Measurements from ENCODE around the gene HSP90AB1. TPM values are rescaled to one million over a fixed set of nuclear protein-coding genes. Genes with fewer than 3 reads are reported as not detected.

Gene HSP90AB1
- total RNA-seq, 4 donors from 2014 or later: 556 to 669 (median 586) TPM

DNA sequence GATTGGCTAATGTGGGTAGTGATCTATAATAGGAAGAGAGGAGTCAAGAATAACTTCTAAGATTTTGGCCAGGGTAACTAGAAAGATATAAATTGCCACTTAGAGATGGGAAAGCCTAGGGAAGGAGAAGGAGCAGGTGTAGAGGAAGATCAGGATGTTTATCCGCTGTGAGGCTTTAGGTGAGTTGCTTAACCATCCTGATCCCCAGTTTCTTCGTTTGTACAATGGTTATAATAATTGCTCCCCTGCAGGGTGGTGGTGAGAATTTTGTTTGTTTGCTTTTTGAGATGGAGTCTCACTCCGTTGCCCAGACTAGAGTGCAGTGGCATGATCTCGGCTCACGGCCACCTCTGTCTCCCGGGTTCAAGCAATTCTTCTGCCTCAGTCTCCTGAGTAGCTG is 32.6 kb upstream of the HSP90AB1 start:
- Histone ChIP-seq H3K9me3 (no peaks in the 10 kb centered on the region), H3K4me1 (peaks cover 0 to 23% of the 10 kb centered on the region in 2 donors), H3K36me3 (no peaks in the 10 kb centered on the region), H3K27me3 (no peaks in the 10 kb centered on the region), H3K27ac (no peak overlapping the region), H3K4me3 (replicated peaks in 1 of 3) (no peak overlapping the region)
- no peak for DNase-seq
- 84 to 88% methylated on average over 6 of the region's 6 CpGs for WGBS, 2 donors
- intact Hi-C loops (cut with DNase I): no loop called here
- TF ChIP-seq, protein P1, sequence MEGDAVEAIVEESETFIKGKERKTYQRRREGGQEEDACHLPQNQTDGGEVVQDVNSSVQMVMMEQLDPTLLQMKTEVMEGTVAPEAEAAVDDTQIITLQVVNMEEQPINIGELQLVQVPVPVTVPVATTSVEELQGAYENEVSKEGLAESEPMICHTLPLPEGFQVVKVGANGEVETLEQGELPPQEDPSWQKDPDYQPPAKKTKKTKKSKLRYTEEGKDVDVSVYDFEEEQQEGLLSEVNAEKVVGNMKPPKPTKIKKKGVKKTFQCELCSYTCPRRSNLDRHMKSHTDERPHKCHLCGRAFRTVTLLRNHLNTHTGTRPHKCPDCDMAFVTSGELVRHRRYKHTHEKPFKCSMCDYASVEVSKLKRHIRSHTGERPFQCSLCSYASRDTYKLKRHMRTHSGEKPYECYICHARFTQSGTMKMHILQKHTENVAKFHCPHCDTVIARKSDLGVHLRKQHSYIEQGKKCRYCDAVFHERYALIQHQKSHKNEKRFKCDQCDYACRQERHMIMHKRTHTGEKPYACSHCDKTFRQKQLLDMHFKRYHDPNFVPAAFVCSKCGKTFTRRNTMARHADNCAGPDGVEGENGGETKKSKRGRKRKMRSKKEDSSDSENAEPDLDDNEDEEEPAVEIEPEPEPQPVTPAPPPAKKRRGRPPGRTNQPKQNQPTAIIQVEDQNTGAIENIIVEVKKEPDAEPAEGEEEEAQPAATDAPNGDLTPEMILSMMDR (IDR thresholded peaks at IDR 0.05): no peak
- no peak for TF ChIP-seq POLR2A (IDR thresholded peaks at IDR 0.05)

DNA sequence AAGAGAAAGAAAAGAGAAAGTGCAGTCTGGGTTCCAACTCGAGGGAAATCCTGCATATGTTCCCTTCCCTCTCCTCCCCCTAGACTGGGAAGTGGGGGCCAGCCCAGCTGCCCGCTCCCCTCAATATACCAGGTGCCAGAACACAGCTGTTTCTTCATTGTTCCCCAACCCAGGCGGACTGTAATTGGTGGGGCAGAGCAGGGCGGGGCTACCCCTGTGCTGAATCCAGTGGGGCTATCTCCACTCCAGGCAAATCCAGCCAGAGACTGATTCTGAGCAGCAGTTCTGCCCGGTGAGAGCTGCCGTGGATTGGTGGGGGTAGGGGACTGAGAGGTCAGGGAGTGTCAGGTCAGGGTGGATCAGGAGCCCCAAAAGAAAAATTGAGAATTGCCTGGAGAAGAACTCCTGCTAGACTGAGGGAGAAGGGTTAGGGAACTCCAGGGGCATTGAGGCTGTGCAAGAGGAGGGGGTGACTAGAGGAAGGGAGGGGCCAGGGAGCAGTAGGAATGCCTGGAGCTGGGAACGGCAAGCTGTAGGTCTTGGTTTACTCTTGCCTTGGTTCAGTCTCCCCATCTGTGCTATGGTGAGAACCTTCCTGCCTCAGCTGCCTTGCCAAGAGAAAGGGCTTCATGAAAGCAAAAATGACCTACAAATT is 30.1 kb upstream of the HSP90AB1 start, which contains the start of gene MYMX:
TSS of gene MYMX (plus strand) at position 250 of the 655 bp plus-strand sequence. CDS start 546 bp downstream, outside the sequence.
- WGBS, 2 donors: 44 to 48% methylated on average over 7 of the region's 7 CpGs
- TF ChIP-seq, protein P1 (IDR thresholded peaks at IDR 0.05): no peak
- peaks cover 17 to 36% of the 10 kb centered on the region in 2 donors for H3K4me1 ChIP-seq
- H3K27me3 ChIP-seq: no peaks in the 10 kb centered on the region
- DNase-seq: no peak
- H3K9me3 ChIP-seq: no peaks in the 10 kb centered on the region
- H3K36me3 ChIP-seq: no peaks in the 10 kb centered on the region
- no peak within 1 kb of the TSS for H3K4me3 ChIP-seq (replicated peaks in 1 of 3)
- H3K27ac ChIP-seq: peak within 1 kb of the TSS in 2 of 3 donors; percentile 12 to 93
- intact Hi-C loops (cut with DNase I): no loop called here

DNA sequence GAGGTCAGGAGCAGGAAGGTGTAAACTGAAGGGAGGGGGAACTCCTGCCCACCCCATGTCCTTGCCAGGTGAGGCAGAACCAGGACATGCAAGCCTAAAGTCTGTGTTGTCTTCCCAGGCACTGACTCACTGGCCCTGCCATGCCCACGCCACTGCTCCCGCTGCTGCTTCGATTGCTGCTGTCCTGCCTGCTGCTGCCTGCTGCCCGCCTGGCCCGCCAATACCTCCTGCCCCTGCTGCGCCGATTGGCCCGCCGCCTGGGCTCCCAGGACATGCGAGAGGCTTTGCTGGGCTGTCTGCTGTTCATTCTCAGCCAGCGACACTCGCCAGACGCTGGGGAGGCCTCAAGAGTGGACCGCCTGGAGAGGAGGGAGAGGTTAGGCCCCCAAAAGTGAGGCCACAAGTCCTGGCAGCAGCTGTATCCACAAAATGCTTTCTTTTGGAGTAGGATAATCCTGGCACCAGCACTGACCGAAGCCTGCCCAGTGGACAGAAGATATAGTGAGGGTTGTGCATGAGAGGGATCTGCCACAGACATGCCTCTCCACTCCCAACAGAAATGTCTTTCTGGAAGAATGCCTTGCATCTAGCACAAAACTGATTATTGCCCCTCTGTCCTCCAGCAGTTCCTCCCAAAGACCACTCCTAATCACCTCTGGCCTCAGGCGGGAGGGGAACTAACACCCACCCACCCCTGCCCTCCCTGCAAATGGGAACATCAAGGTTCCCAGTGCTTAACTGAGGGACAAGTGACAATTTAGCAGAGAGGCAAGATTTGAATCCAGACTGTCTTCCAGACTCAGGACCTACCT is 29.4 kb upstream of the HSP90AB1 start:
- H3K36me3 ChIP-seq: no peaks in the 10 kb centered on the region
- intact Hi-C loops (cut with DNase I): no loop called here
- TF ChIP-seq, protein P1 (IDR thresholded peaks at IDR 0.05): no peak
- TF ChIP-seq POLR2A (IDR thresholded peaks at IDR 0.05): no peak
- no peaks in the 10 kb centered on the region for H3K9me3 ChIP-seq
- H3K4me3 ChIP-seq (replicated peaks in 1 of 3): no peak overlapping the region
- peak overlapping the region in 2 of 3 donors; percentile 12 to 93 for H3K27ac ChIP-seq
- H3K4me1 ChIP-seq: peaks cover 24 to 44% of the 10 kb centered on the region in 2 donors
- WGBS, 2 donors: 77 to 79% methylated on average over 16 of the region's 16 CpGs
- H3K27me3 ChIP-seq: no peaks in the 10 kb centered on the region
- DNase-seq: peak in 1 of 2 donors; percentile 33

DNA sequence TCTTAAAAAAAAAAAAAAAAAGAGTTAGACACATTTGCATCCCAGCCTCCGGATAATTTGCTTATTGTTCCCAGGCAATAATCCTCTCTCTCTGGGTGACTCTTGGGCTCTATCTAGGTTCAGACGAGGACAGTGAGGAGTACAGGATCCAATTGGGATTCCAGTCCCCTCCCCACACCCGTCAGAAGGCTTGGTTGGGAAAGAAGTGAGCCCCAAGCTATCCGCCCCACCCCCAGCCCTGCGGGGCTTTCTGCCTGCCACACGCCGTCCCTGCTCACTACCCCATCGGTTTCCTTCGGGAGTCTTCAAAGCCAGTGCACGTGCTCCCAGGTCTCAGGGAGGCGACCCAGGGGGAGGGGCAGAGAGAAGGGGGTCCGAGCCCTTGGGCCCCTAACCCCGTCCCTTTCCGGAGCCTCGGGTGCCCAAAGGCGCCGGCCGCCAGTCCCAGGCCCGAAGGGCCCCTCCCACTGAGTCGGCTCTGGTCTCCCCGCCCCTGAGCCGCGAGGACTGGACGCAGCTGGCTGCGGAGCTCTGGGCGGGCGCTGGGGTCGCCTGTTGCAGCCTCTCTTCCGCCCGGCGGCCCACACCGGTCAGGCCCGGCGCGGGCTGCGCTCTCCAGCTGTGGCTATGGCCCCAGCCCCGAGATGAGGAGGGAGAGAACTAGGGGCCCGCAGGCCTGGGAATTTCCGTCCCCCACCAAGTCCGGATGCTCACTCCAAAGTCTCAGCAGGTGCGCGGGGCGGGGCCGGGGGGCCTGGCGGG is 27.7 kb upstream of the HSP90AB1 start:
- Histone ChIP-seq H3K9me3 (no peaks in the 10 kb centered on the region), H3K36me3 (no peaks in the 10 kb centered on the region), H3K27ac (peak overlapping the region; percentile 93 to 95 (median 95)), H3K4me3 (replicated peaks in 1 of 3) (peak overlapping the region in 2 of 3 donors; percentile 34 to 69), H3K4me1 (peaks cover 34 to 58% of the 10 kb centered on the region in 2 donors), H3K27me3 (no peaks in the 10 kb centered on the region)
- DNase-seq: peak; percentile 91 to 92
- TF ChIP-seq, protein P1 (IDR thresholded peaks at IDR 0.05): peak in 1 of 6 experiments; percentile 12
- peak in 1 of 2 donors; percentile 90 for TF ChIP-seq POLR2A (IDR thresholded peaks at IDR 0.05)
- WGBS, 2 donors: 2 to 4% methylated on average over 7 to 10 of the region's 45 CpGs
- intact Hi-C loops (cut with DNase I): no loop called here
